Measurements from ENCODE around the gene GP5.

The GP5 gene

DNA sequence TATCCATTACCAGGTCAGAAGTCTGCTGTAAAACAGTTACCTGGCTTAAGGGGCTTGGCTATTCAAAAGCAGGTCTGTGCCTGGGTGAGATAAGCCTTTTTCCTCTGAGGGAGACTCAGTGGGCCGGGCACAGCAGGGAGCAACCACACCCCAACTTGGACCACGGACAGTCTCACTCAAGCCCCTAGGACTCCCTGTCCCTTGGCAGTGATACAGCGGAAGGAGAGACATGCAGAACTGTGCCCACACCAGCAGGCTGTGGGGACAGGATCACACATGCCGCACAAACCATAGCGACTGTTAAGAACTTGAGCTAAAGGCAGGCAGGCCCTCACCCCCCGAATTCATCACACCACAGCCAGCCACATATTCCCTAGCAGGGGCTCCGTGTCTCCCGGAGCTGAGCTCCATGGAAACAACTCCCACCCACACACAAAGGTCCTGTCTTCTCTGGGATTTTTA is 2.8 kb upstream of the GP5 start:
- TF ChIP-seq GLIS3 (CRISPR knock-in tag; IDR thresholded peaks at IDR 0.05) (no peak), ZFP3 (CRISPR knock-in tag; IDR thresholded peaks at IDR 0.05) (no peak), TOX (CRISPR knock-in tag; IDR thresholded peaks at IDR 0.05; ENCODE audit: borderline replicate concordance) (no peak), RARB (CRISPR knock-in tag; IDR thresholded peaks at IDR 0.05) (no peak), ISL1 (CRISPR knock-in tag; IDR thresholded peaks at IDR 0.05) (no peak), BACH2 (CRISPR knock-in tag; IDR thresholded peaks at IDR 0.05; ENCODE audit: borderline replicate concordance) (no peak), ZNF70 (CRISPR knock-in tag; IDR thresholded peaks at IDR 0.05) (no peak), ZNF8 (CRISPR knock-in tag; IDR thresholded peaks at IDR 0.05) (no peak), OSR1 (CRISPR knock-in tag; IDR thresholded peaks at IDR 0.05) (no peak), SNAI2 (CRISPR knock-in tag; IDR thresholded peaks at IDR 0.05) (no peak), ZFP30 (CRISPR knock-in tag; IDR thresholded peaks at IDR 0.05) (no peak), ZC3H10 (CRISPR knock-in tag; IDR thresholded peaks at IDR 0.05) (no peak)
- TF ChIP-seq, protein P1, sequence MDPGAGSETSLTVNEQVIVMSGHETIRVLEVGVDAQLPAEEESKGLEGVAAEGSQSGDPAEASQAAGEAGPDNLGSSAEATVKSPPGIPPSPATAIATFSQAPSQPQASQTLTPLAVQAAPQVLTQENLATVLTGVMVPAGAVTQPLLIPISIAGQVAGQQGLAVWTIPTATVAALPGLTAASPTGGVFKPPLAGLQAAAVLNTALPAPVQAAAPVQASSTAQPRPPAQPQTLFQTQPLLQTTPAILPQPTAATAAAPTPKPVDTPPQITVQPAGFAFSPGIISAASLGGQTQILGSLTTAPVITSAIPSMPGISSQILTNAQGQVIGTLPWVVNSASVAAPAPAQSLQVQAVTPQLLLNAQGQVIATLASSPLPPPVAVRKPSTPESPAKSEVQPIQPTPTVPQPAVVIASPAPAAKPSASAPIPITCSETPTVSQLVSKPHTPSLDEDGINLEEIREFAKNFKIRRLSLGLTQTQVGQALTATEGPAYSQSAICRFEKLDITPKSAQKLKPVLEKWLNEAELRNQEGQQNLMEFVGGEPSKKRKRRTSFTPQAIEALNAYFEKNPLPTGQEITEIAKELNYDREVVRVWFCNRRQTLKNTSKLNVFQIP (CRISPR knock-in tag; IDR thresholded peaks at IDR 0.05; ENCODE audit: borderline replicate concordance, low read depth): no peak
- TF ChIP-seq, protein P2, sequence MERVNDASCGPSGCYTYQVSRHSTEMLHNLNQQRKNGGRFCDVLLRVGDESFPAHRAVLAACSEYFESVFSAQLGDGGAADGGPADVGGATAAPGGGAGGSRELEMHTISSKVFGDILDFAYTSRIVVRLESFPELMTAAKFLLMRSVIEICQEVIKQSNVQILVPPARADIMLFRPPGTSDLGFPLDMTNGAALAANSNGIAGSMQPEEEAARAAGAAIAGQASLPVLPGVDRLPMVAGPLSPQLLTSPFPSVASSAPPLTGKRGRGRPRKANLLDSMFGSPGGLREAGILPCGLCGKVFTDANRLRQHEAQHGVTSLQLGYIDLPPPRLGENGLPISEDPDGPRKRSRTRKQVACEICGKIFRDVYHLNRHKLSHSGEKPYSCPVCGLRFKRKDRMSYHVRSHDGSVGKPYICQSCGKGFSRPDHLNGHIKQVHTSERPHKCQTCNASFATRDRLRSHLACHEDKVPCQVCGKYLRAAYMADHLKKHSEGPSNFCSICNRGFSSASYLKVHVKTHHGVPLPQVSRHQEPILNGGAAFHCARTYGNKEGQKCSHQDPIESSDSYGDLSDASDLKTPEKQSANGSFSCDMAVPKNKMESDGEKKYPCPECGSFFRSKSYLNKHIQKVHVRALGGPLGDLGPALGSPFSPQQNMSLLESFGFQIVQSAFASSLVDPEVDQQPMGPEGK (CRISPR knock-in tag; IDR thresholded peaks at IDR 0.05; ENCODE audit: borderline replicate concordance): no peak
- TF ChIP-seq, protein P3, sequence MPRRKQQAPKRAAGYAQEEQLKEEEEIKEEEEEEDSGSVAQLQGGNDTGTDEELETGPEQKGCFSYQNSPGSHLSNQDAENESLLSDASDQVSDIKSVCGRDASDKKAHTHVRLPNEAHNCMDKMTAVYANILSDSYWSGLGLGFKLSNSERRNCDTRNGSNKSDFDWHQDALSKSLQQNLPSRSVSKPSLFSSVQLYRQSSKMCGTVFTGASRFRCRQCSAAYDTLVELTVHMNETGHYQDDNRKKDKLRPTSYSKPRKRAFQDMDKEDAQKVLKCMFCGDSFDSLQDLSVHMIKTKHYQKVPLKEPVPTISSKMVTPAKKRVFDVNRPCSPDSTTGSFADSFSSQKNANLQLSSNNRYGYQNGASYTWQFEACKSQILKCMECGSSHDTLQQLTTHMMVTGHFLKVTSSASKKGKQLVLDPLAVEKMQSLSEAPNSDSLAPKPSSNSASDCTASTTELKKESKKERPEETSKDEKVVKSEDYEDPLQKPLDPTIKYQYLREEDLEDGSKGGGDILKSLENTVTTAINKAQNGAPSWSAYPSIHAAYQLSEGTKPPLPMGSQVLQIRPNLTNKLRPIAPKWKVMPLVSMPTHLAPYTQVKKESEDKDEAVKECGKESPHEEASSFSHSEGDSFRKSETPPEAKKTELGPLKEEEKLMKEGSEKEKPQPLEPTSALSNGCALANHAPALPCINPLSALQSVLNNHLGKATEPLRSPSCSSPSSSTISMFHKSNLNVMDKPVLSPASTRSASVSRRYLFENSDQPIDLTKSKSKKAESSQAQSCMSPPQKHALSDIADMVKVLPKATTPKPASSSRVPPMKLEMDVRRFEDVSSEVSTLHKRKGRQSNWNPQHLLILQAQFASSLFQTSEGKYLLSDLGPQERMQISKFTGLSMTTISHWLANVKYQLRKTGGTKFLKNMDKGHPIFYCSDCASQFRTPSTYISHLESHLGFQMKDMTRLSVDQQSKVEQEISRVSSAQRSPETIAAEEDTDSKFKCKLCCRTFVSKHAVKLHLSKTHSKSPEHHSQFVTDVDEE (CRISPR knock-in tag; IDR thresholded peaks at IDR 0.05): no peak
- TF ChIP-seq, protein P4, sequence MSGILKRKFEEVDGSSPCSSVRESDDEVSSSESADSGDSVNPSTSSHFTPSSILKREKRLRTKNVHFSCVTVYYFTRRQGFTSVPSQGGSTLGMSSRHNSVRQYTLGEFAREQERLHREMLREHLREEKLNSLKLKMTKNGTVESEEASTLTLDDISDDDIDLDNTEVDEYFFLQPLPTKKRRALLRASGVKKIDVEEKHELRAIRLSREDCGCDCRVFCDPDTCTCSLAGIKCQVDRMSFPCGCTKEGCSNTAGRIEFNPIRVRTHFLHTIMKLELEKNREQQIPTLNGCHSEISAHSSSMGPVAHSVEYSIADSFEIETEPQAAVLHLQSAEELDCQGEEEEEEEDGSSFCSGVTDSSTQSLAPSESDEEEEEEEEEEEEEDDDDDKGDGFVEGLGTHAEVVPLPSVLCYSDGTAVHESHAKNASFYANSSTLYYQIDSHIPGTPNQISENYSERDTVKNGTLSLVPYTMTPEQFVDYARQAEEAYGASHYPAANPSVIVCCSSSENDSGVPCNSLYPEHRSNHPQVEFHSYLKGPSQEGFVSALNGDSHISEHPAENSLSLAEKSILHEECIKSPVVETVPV (CRISPR knock-in tag; IDR thresholded peaks at IDR 0.05): no peak
- ATAC-seq: no peak

DNA sequence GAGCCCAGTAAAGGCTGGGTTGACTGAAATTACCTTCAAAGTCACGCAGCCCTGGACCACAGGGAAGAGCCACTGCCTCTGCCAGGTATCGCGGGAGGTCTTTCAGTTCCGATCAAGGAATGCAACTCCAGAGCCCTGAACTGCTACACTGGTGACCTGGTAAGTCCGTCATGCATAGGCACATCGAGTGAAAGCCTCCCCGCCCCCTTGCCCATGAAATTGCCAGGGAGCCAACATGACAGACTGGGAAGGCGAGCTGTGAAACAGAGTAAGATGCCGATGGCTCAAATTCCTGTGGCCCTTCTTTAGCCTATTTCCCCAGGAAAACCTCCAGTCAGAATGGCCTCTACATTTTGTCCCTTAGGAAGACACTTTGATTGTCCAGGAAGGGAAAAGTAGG is 2.3 kb upstream of the GP5 start:
- no peak for ATAC-seq
- TF ChIP-seq TCF4 (CRISPR knock-in tag; IDR thresholded peaks at IDR 0.05; ENCODE audit: borderline replicate concordance): no peak
- TF ChIP-seq ZFP30 (CRISPR knock-in tag; IDR thresholded peaks at IDR 0.05): no peak
- no peak for TF ChIP-seq ZC3H10 (CRISPR knock-in tag; IDR thresholded peaks at IDR 0.05)
- TF ChIP-seq TOX (CRISPR knock-in tag; IDR thresholded peaks at IDR 0.05; ENCODE audit: borderline replicate concordance): no peak
- no peak for TF ChIP-seq ZFP3 (CRISPR knock-in tag; IDR thresholded peaks at IDR 0.05)
- no peak for TF ChIP-seq ISL1 (CRISPR knock-in tag; IDR thresholded peaks at IDR 0.05)
- no peak for TF ChIP-seq ZNF8 (CRISPR knock-in tag; IDR thresholded peaks at IDR 0.05)
- no peak for TF ChIP-seq ZNF565 (CRISPR knock-in tag; conservative IDR thresholded peaks at IDR 0.05; ENCODE audit: low read depth)
- TF ChIP-seq, protein P4 (CRISPR knock-in tag; IDR thresholded peaks at IDR 0.05): no peak
- no peak for TF ChIP-seq ARNTL (CRISPR knock-in tag; IDR thresholded peaks at IDR 0.05; ENCODE audit: borderline replicate concordance, low read depth)
- no peak for TF ChIP-seq SNAI2 (CRISPR knock-in tag; IDR thresholded peaks at IDR 0.05)
- no peak for TF ChIP-seq RARB (CRISPR knock-in tag; IDR thresholded peaks at IDR 0.05)
- no peak for TF ChIP-seq CSDC2 (CRISPR knock-in tag; IDR thresholded peaks at IDR 0.05)
- TF ChIP-seq, protein P5, sequence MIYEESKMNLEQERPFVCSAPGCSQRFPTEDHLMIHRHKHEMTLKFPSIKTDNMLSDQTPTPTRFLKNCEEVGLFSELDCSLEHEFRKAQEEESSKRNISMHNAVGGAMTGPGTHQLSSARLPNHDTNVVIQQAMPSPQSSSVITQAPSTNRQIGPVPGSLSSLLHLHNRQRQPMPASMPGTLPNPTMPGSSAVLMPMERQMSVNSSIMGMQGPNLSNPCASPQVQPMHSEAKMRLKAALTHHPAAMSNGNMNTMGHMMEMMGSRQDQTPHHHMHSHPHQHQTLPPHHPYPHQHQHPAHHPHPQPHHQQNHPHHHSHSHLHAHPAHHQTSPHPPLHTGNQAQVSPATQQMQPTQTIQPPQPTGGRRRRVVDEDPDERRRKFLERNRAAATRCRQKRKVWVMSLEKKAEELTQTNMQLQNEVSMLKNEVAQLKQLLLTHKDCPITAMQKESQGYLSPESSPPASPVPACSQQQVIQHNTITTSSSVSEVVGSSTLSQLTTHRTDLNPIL (CRISPR knock-in tag; IDR thresholded peaks at IDR 0.05; ENCODE audit: low read depth): no peak
- no peak for TF ChIP-seq GLIS3 (CRISPR knock-in tag; IDR thresholded peaks at IDR 0.05)
- TF ChIP-seq, protein P1 (CRISPR knock-in tag; IDR thresholded peaks at IDR 0.05; ENCODE audit: borderline replicate concordance, low read depth): no peak
- no peak for TF ChIP-seq ESRRG (CRISPR knock-in tag; IDR thresholded peaks at IDR 0.05)
- TF ChIP-seq, protein P3 (CRISPR knock-in tag; IDR thresholded peaks at IDR 0.05): no peak
- no peak for TF ChIP-seq ZNF70 (CRISPR knock-in tag; IDR thresholded peaks at IDR 0.05)

All from SK-N-SH treated with all-trans-retinoic acid at 6 μM for 48 hours (cell line).